Activated T-helper 17 cell treated with anti-CD3 and anti-CD28 coated beads, Interleukin-2, amount 50 U/mL, for 72 hours (primary cell): ENCODE data around the gene TBX2. TPM values are rescaled to one million over a fixed set of nuclear protein-coding genes. Genes with fewer than 3 reads are reported as not detected.

Source experiments
- ATAC-seq: fragments of 150-1000 bp; cut with Tn5 transposase; replicated peaks from 2 replicates; pipeline ENCODE4 v1.10.0; 2021; ENCODE audit warnings: mild to moderate bottlenecking, moderate library complexity
- H3K27ac Mint-ChIP-seq: one replicate; pipeline ENCODE4 v1.8.0; 2022; ENCODE audit warnings: mixed read lengths
- H3K27me3 Mint-ChIP-seq: one replicate; pipeline ENCODE4 v1.8.0; 2022; ENCODE audit warnings: mixed read lengths
- H3K36me3 Mint-ChIP-seq: one replicate; pipeline ENCODE4 v1.8.0; 2022; ENCODE audit warnings: low read depth, mild to moderate bottlenecking, mixed read lengths
- H3K4me1 Mint-ChIP-seq: one replicate; pipeline ENCODE4 v1.8.0; 2022; ENCODE audit warnings: mixed read lengths
- H3K4me3 Mint-ChIP-seq: one replicate; pipeline ENCODE4 v1.8.0; 2022; ENCODE audit warnings: mild to moderate bottlenecking, mixed read lengths
- H3K9me3 Mint-ChIP-seq: one replicate; pipeline ENCODE4 v1.8.0; 2022; ENCODE audit warnings: mixed read lengths
- total RNA-seq, 2 donors: library from RNA; stranded (reverse); gene quantifications; one replicate each; pipeline ENCODE4 v1.2.3, GENCODE V29; 2022

TBX2 gene
- total RNA-seq, 2 donors from 2014 or later: not detected

DNA sequence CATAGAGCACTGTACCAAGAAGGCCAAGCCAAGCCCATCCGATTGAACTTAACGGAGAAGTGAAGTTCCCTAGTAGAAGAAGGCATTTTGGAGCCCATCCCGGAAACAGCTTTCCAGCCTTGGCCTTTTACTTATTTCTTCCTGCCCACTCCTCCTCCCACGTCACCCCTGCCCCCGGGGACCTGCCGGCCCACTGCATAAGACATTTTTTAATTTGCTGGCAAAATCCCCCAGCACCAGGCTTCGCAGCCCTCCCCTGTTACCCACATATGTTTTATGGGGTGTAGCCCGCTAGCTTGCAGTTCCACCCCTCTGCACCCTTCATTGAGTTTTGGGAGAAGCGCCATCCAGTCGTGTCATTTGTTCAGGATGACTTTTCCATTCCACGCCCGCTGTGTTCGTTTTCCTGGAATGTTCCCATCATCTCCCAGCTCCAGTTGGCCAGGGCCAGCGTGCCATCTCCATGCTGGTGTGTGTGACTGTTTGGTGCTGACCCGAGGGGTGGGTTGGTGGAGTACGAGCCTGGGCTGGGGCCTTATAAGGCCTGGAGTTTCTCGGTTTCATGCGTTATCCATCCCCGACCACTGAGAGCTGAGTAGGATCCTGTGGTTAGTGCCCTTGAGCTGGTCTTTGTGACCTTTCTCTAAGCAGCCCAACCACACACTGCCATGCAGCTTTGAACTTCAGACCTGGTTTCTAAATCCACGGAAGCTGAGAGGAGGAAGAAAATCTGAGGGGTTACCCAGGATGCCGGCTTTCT lies 20.0 kb upstream of the TBX2 start:
- Mint-ChIP-seq H3K4me1 (no peaks in the 10 kb centered on the region), H3K27ac (no peak overlapping the region), H3K9me3 (no peaks in the 10 kb centered on the region), H3K27me3 (no peaks in the 10 kb centered on the region), H3K4me3 (no peak overlapping the region), H3K36me3 (no peaks in the 10 kb centered on the region)
- no peak for ATAC-seq

DNA sequence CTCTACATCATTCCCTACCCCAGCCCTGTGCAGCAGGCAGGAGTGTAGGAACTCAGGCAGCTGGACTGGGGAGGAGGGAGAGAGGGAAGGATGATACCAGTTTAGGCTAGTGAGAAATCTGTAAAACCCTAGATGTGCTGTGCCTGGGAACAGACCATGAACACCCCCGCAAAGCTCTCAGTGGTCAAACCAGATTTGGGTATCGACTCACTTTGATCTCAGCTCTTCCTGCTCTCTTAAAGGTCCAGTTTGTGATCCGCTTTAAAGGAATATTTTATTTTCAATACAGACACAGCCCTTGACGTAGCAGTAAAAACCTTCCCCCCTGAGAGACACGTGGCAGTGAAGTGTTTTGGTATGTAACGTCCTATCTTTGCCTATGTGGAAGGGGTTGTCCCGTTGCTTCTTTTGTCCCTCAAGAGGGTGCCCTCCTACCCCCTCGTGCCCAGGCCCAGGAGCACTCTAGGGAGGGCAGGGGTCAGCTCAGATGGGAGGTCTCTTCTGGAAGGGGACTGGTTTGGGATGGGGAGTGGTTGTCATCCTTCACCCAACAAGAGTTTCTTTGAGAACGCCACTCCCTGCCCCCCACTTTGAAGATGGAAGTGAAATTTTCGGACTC lies 19.3 kb upstream of the TBX2 start:
- H3K36me3 Mint-ChIP-seq: no peaks in the 10 kb centered on the region
- H3K4me3 Mint-ChIP-seq: no peak overlapping the region
- no peaks in the 10 kb centered on the region for H3K4me1 Mint-ChIP-seq
- ATAC-seq: no peak
- no peak overlapping the region for H3K27ac Mint-ChIP-seq
- no peaks in the 10 kb centered on the region for H3K27me3 Mint-ChIP-seq
- H3K9me3 Mint-ChIP-seq: no peaks in the 10 kb centered on the region

DNA sequence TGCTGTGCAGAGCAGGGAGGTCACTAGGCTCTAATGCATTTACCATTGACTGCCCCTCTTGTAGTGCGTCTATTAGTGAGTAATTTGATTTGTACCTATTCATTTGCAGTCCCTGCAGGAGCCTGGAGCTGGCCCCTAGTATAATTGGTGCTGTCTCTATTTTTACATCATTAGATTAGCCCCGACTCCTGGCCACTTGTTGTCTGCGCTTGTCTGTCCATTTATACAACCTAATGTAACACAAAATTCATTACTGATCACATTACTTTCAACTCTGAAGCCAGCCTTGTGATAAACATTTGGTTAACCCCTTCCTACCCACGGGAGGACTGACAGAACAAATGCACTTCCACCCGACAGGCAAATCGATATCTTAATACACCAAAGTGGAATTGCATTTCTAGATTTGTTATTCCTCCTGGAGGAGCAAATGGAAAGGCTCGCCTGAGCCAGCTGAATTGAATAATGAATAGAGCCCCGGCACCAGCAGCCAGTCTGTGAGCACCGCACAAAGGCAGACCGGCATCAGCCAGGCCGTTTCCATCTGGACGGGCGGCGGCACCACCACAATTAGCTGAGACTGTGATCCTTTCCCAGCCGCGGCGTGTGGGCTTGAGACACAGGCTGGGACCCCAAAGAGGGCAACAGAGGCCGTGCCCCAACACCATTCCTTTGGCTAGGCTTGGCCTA lies 18.7 kb upstream of the TBX2 start:
- Mint-ChIP-seq H3K27ac (no peak overlapping the region), H3K4me3 (no peak overlapping the region), H3K36me3 (no peaks in the 10 kb centered on the region), H3K27me3 (no peaks in the 10 kb centered on the region), H3K9me3 (no peaks in the 10 kb centered on the region), H3K4me1 (no peaks in the 10 kb centered on the region)
- ATAC-seq: no peak

DNA sequence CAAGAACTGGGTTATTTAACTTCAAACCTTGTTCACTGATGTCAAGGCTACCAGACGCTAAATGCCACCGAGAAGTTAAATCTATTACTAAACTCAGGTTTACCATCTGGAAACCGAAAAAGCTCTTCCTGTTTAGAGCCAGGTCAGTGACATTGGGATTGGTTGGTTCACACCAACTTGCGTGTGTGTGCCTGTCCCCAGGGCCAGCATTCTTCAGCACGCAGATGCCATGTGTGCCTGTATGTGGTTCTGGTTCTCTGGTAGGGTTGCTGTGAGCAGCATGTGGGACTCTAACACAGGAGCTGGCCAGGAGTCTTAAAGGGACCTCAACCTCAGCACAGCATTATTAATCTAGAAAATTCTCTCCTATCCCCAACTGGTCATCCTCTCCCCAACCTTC lies 18.1 kb upstream of the TBX2 start:
- H3K27me3 Mint-ChIP-seq: no peaks in the 10 kb centered on the region
- H3K4me1 Mint-ChIP-seq: no peaks in the 10 kb centered on the region
- H3K36me3 Mint-ChIP-seq: no peaks in the 10 kb centered on the region
- no peak for ATAC-seq
- no peaks in the 10 kb centered on the region for H3K9me3 Mint-ChIP-seq
- H3K27ac Mint-ChIP-seq: no peak overlapping the region
- no peak overlapping the region for H3K4me3 Mint-ChIP-seq

DNA sequence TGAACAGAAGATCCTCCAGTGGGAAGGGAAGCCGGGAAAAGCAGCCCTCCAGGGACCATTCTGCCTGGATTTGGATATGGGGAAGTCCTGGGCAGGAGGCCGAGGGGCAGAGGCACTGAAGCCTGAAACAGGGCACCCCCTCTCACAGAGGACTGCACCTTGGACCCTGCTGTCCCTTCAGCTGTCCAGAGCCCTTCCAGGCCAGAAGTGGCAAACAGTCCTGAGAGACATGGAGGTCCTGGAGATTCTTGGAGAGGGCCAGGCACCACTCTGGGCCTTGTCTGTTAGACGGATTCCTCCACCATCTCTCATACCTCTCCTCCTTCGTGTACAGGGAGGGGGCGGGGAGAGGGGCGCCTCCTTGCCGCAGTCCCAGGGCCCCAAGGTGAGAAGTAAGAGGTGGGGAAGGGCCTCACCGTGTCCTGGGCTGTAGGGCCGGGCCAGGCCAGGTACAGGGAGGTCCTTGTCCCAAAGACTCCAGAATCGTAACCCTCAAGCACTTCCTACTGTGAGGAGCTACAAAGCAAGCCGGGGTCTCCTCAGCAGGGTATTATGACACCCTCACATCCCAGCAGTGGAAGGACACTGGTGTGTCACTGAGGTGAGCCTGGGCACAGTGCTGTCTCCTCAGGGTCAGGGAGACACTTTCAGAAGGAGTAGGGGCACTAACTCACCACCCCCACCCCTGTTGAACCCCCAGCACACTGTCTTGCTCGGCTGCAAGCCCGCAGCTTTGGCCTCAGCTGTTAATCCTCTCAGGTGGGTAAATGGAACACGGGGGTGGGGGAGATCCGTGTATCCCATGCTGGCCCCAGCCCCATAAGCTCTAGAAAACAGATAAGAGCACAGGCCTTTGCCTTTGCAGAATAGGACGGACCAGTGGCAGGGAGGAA lies 16.6 kb upstream of the TBX2 start:
- Mint-ChIP-seq H3K27ac (no peak overlapping the region), H3K9me3 (no peaks in the 10 kb centered on the region), H3K4me3 (no peak overlapping the region), H3K27me3 (no peaks in the 10 kb centered on the region), H3K36me3 (no peaks in the 10 kb centered on the region), H3K4me1 (no peaks in the 10 kb centered on the region)
- ATAC-seq: no peak

DNA sequence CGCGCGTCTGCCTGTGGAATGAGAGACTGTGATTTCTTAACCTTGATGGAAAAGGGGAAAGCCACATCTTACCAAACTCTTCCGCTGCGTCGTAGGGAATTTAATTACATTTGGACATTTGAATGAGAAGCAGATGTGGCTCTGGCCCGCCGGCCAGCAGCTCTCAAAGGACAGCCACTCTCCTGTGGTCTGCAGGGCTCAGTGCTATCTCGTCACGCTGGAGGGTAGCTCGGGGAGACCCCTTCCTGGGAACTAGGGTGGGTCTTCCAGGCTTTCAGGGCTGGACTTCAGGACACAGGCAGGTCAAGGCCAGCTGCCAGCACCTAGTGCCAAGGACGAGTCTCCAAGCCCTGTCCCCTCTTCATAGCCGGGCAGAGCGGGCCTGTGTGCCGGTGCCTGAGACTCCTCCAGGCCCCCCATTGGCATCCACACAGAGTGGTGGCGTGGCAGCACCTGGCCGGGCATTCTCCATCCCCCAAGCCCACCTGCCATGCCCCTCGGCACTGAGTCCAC lies 15.9 kb upstream of the TBX2 start:
- Mint-ChIP-seq H3K4me3 (no peak overlapping the region), H3K9me3 (no peaks in the 10 kb centered on the region), H3K36me3 (no peaks in the 10 kb centered on the region)

DNA sequence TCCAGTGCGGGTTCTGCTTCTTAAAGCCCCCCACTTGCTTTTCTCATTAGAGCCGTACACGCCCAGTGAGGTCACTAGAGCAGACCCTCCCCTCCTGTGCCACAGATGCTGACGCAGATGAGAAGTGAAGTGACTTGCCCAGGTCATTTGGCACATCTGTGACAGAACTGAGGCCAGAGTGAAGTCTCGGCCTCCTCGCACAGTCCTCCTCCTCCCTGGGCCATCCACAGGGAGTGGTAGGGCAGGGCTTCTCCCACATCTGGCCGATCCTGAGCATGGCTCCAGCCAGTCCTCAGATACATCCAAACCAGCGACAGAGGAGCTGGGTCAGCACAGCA lies 15.3 kb upstream of the TBX2 start:
- Mint-ChIP-seq H3K36me3 (no peaks in the 10 kb centered on the region), H3K27ac (no peak overlapping the region), H3K27me3 (no peaks in the 10 kb centered on the region), H3K4me3 (no peak overlapping the region), H3K4me1 (peaks cover 3% of the 10 kb centered on the region), H3K9me3 (no peaks in the 10 kb centered on the region)
- no peak for ATAC-seq

More for the DNA sequence above, 15.9 kb upstream of the TBX2 start:
- H3K4me1 Mint-ChIP-seq: no peaks in the 10 kb centered on the region
- no peak for ATAC-seq
- H3K27ac Mint-ChIP-seq: no peak overlapping the region
- H3K27me3 Mint-ChIP-seq: no peaks in the 10 kb centered on the region

DNA sequence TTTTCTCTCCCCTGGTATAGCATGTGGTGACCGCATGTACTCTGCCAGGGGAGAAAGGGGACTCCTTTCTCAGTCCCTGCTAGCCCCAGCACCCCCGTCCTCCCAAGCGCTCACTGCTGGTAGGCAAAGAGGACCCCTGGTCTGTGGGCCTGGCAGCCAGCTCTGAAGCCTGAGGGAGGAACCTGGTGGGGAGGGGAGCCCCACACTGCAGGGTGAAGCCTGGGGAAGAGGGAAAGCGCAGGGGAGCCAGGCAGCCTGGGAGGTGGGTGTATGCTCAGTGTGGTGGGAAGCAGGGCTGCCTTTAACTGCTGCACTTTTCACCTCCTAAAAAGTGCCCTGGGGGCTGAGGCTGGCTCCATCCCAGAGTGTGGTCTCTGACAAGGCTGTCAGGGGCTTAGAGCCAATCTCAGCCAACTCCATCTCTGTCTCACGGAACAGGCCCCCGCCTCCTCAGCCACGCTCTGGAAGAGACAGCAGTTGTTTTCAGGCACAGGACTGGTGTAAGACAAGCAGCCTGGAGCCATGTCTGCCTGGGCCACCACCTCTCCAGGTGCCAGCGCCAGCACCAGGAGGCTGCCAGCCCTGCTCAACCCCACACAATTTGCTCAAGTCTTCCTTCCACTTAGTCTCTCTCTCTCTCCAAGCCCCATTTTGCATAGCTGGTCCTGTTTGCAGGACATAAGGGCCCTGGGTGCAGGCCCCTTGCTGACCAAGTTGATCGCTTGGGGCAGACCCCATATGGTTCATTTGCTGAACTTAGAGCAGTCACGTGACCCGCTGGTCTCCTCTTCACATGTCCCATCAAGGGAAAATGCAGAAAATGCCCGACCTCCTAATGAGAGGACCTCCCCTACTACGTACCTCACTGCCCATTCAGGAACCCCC lies 14.7 kb upstream of the TBX2 start:
- Mint-ChIP-seq H3K9me3 (no peaks in the 10 kb centered on the region), H3K4me1 (peaks cover 3% of the 10 kb centered on the region), H3K4me3 (no peak overlapping the region), H3K27me3 (no peaks in the 10 kb centered on the region), H3K27ac (no peak overlapping the region), H3K36me3 (no peaks in the 10 kb centered on the region)
- no peak for ATAC-seq

DNA sequence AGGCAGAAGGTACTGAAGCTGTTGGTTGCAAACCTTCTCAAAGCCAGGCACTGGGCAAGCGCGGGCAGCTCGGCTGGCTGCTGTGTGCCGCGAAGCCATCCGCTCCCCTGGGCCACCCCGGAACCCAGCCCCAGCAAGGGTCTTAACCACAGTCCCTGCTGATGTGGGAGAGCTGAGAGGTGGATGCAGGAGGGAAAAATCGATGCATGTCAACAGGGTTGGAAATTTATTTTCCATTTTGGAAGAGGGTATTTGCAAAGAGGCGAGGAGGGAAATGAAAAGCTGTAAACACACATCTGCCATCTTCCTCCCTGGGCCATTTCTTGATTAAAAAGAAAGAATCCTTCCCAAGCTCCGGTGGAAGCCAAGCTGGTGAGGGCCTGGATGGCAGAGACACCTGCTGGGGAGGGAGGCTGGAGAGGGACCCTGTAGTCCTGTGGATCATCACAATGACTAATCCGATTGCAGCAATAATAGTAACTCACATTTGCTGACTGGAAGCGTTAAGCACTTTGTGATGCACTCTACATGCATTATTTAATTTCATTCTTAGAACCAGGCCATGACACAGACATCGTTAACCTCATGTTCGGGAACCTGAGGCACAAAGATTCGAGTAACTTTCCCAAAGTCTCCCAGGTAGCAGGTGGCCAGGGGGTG lies 13.9 kb upstream of the TBX2 start:
- no peaks in the 10 kb centered on the region for H3K9me3 Mint-ChIP-seq
- no peaks in the 10 kb centered on the region for H3K27me3 Mint-ChIP-seq
- H3K27ac Mint-ChIP-seq: no peak overlapping the region
- H3K4me1 Mint-ChIP-seq: peaks cover 3% of the 10 kb centered on the region
- H3K36me3 Mint-ChIP-seq: no peaks in the 10 kb centered on the region
- no peak for ATAC-seq
- H3K4me3 Mint-ChIP-seq: no peak overlapping the region

DNA sequence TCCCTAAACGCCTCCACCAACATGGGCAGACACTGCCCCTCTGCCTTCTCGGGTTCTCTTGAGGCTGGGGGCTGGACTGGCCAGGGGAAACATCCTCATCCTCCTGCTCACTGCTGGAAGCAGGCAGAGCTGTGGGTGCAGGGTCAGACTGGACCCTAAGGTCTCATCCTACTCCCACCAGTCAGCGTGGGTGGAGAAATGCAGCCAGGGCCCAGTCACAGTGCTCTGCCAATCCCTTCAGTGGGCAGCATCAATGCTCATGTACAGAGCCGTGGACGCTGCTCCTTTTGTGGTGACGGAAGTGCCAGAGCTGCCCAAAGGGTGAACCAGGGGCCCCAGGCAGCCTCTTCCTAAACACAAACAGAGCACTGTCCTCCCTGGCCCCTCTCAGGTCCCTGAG lies 13.4 kb upstream of the TBX2 start:
- H3K36me3 Mint-ChIP-seq: no peaks in the 10 kb centered on the region
- H3K4me1 Mint-ChIP-seq: peaks cover 3% of the 10 kb centered on the region
- H3K27ac Mint-ChIP-seq: no peak overlapping the region
- no peak for ATAC-seq
- H3K27me3 Mint-ChIP-seq: no peaks in the 10 kb centered on the region
- H3K4me3 Mint-ChIP-seq: no peak overlapping the region
- H3K9me3 Mint-ChIP-seq: no peaks in the 10 kb centered on the region

DNA sequence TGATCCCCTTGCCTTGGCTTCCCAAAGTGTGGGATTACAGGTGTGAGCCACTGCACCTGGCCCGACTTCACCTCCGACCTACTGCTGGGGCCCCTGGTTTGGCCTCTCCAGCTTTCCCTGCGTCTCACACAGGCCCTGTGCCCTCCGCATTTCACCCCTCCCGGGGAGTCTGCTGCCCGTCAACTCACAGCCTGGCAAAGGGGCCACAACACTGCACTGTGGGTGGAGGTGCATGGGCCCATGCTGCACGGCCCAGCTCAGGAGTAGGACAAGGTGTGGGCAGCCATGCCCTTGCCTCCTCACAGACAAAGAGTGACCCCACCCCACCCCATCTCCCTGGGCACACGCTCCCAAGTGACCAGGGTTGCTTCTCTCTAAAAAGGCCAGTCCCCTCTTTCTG lies 12.6 kb upstream of the TBX2 start:
- Mint-ChIP-seq H3K4me1 (peaks cover 3% of the 10 kb centered on the region), H3K27me3 (no peaks in the 10 kb centered on the region), H3K27ac (no peak overlapping the region), H3K4me3 (no peak overlapping the region), H3K9me3 (no peaks in the 10 kb centered on the region), H3K36me3 (no peaks in the 10 kb centered on the region)
- no peak for ATAC-seq

DNA sequence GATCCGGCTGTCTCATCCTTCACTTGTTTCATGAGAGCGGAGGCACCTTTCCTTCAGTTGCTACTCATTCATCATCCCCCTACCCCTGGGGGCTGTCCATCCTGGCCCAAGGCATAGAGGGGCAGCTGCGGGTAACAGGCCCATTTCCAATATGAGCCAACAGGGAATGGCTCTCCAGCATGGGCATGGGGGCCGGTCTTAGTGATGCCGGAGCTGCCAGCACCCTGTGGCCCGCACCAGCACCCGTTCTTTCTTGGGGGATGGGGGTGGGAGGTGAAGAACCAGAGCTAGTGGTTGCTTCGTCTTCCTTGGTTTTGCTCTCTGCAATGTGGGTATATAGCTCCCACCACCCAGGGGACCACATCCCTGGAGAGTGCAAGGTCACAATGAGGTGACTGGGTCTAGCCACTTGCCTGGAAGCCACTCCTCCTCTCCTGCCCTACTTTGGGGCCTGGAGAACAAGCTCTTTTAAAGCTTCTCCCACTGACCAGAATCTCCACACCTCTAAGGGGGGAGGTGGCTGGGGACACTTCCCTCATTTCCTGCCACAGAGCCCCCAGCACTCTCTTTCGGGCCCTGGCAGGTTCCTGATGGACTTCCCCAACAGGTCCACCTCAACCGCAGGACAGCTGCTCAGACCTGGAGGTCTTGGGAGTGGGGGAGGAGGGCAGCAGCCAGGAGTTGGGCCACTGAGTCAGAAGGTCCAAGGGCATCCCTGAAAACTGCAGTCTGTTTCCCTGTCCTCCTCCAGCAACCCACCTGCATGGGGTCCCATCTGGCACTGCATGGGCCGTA lies 11.9 kb upstream of the TBX2 start:
- peaks cover 3% of the 10 kb centered on the region for H3K4me1 Mint-ChIP-seq

More for the DNA sequence above, 11.9 kb upstream of the TBX2 start:
- ATAC-seq: no peak
- no peaks in the 10 kb centered on the region for H3K27me3 Mint-ChIP-seq
- H3K9me3 Mint-ChIP-seq: no peaks in the 10 kb centered on the region
- no peak overlapping the region for H3K4me3 Mint-ChIP-seq
- no peaks in the 10 kb centered on the region for H3K36me3 Mint-ChIP-seq
- H3K27ac Mint-ChIP-seq: no peak overlapping the region
